HEK293 (cell line): ENCODE measurements around the gene NAV3.

ENCODE experiments used
- CTCF ChIA-PET: fragments of 350-600 bp; formaldehyde crosslinking; extraction: SDS; loops from one replicate; lab custom pipeline; 2021; ENCODE audit warnings: antibody characterized with exemption; lab: Yijun Ruan, JAX
- POLR2A ChIA-PET: fragments of 300-600 bp; formaldehyde crosslinking; extraction: SDS; loops from one replicate; lab custom pipeline; 2020; ENCODE audit warnings: antibody characterized with exemption, inconsistent platforms; lab: Yijun Ruan, JAX
- H3K27ac ChIP-seq: fragments of 200-500 bp; sonication (Bioruptor generic); 2 replicates; pipeline ENCODE4 v1.5.1; 2014; ENCODE audit warnings: low read depth, low read length, control low read depth, inconsistent platforms; ENCODE audit errors: extremely low read depth
- H3K36me3 ChIP-seq, 2 experiments: fragments of 200-500 bp in 1 of 2; sonication (Bioruptor generic) in 1 of 2; 1 replicate in 1 of 2; 2 replicates in 1 of 2; pipeline ENCODE4 v1.5.1; 2014 to 2017; ENCODE audit warnings: inconsistent platforms in 2 of 2, low read length in 2 of 2; ENCODE audit not compliant: control insufficient read depth in 2 of 2, insufficient read depth in 1 of 2
- H3K4me1 ChIP-seq: fragments of 200-500 bp; sonication (Bioruptor generic); 2 replicates; pipeline ENCODE4 v1.5.1; 2014; ENCODE audit warnings: mild to moderate bottlenecking, low read length, inconsistent platforms; ENCODE audit not compliant: control insufficient read depth, insufficient read depth
- H3K4me3 ChIP-seq: 2 replicates; pipeline ENCODE4 v1.5.1; 2011; ENCODE audit warnings: low read depth, mild to moderate bottlenecking, control low read depth, low read length, moderate library complexity
- H3K9me3 ChIP-seq: fragments of 200-500 bp; sonication (Bioruptor generic); 2 replicates; pipeline ENCODE4 v1.5.1; 2014; ENCODE audit warnings: low read depth, low read length, inconsistent platforms; ENCODE audit not compliant: control insufficient read depth, insufficient read depth
- GLIS2 ChIP-seq: fragments of 450-650 bp; formaldehyde crosslinking; IDR thresholded peaks from 2 replicates; pipeline ENCODE4 v1.5.1; 2016; ENCODE audit warnings: missing biosample characterization, missing genetic modification characterization
- MZF1 ChIP-seq: fragments of 450-650 bp; formaldehyde crosslinking; IDR thresholded peaks from 2 replicates; pipeline ENCODE4 v1.5.1; 2017; ENCODE audit warnings: missing biosample characterization, missing genetic modification characterization, borderline replicate concordance
- OSR2 ChIP-seq: fragments of 450-650 bp; formaldehyde crosslinking; IDR thresholded peaks from 2 replicates; pipeline ENCODE4 v1.5.1; 2016; ENCODE audit warnings: missing biosample characterization, missing genetic modification characterization
- OVOL3 ChIP-seq: fragments of 450-650 bp; formaldehyde crosslinking; IDR thresholded peaks from 2 replicates; pipeline ENCODE4 v1.5.1; 2016; ENCODE audit warnings: missing biosample characterization, missing genetic modification characterization
- PRDM1 ChIP-seq: fragments of 450-650 bp; formaldehyde crosslinking; IDR thresholded peaks from 2 replicates; pipeline ENCODE4; 2016; ENCODE audit warnings: missing biosample characterization, missing genetic modification characterization
- ZBTB1 ChIP-seq: fragments of 450-650 bp; formaldehyde crosslinking; IDR thresholded peaks from 2 replicates; pipeline ENCODE4 v1.5.1; 2016; ENCODE audit warnings: missing biosample characterization, missing genetic modification characterization
- ZBTB48 ChIP-seq: fragments of 450-650 bp; formaldehyde crosslinking; IDR thresholded peaks from 2 replicates; pipeline ENCODE4 v1.5.1; 2016; ENCODE audit warnings: missing biosample characterization, missing genetic modification characterization
- ZFP69B ChIP-seq: fragments of 450-650 bp; formaldehyde crosslinking; IDR thresholded peaks from 2 replicates; pipeline ENCODE4 v1.5.1; 2016; ENCODE audit warnings: missing biosample characterization, missing genetic modification characterization
- ZNF112 ChIP-seq: fragments of 450-650 bp; formaldehyde crosslinking; IDR thresholded peaks from 2 replicates; pipeline ENCODE4 v1.5.0; 2017; ENCODE audit warnings: missing biosample characterization, missing genetic modification characterization
- ZNF140 ChIP-seq: fragments of 450-650 bp; formaldehyde crosslinking; IDR thresholded peaks from 2 replicates; pipeline ENCODE4 v1.5.1; 2016; ENCODE audit warnings: missing biosample characterization, missing genetic modification characterization
- ZNF155 ChIP-seq: fragments of 450-650 bp; formaldehyde crosslinking; IDR thresholded peaks from 2 replicates; pipeline ENCODE4 v1.5.1; 2016; ENCODE audit warnings: missing biosample characterization, missing genetic modification characterization
- ZNF169 ChIP-seq: fragments of 450-650 bp; formaldehyde crosslinking; IDR thresholded peaks from 2 replicates; pipeline ENCODE4 v1.5.1; 2016; ENCODE audit warnings: missing biosample characterization, missing genetic modification characterization
- ZNF175 ChIP-seq: fragments of 450-650 bp; formaldehyde crosslinking; IDR thresholded peaks from 2 replicates; pipeline ENCODE4 v1.5.1; 2016; ENCODE audit warnings: missing biosample characterization, missing genetic modification characterization
- ZNF202 ChIP-seq: fragments of 450-650 bp; formaldehyde crosslinking; IDR thresholded peaks from 2 replicates; pipeline ENCODE4 v1.5.1; 2016; ENCODE audit warnings: missing biosample characterization, missing genetic modification characterization, borderline replicate concordance
- ZNF239 ChIP-seq: fragments of 450-650 bp; formaldehyde crosslinking; IDR thresholded peaks from 2 replicates; pipeline ENCODE4 v1.5.1; 2016; ENCODE audit warnings: missing biosample characterization, missing genetic modification characterization
- ZNF280D ChIP-seq: fragments of 450-650 bp; formaldehyde crosslinking; IDR thresholded peaks from 2 replicates; pipeline ENCODE4 v1.5.1; 2016; ENCODE audit warnings: missing biosample characterization, missing genetic modification characterization
- ZNF302 ChIP-seq: fragments of 450-650 bp; formaldehyde crosslinking; IDR thresholded peaks from 2 replicates; pipeline ENCODE4 v1.5.1; 2016; ENCODE audit warnings: missing biosample characterization, missing genetic modification characterization, low read depth
- ZNF362 ChIP-seq: fragments of 450-650 bp; formaldehyde crosslinking; IDR thresholded peaks from 2 replicates; pipeline ENCODE4 v1.5.1; 2016; ENCODE audit warnings: missing biosample characterization, missing genetic modification characterization
- ZNF449 ChIP-seq: fragments of 450-650 bp; formaldehyde crosslinking; IDR thresholded peaks from 2 replicates; pipeline ENCODE4 v1.5.1; 2017; ENCODE audit warnings: missing biosample characterization, mild to moderate bottlenecking, missing genetic modification characterization, moderate library complexity
- ZNF473 ChIP-seq: fragments of 450-650 bp; formaldehyde crosslinking; IDR thresholded peaks from 2 replicates; pipeline ENCODE4 v1.5.1; 2017; ENCODE audit warnings: missing biosample characterization, missing genetic modification characterization
- ZNF521 ChIP-seq: fragments of 450-650 bp; formaldehyde crosslinking; IDR thresholded peaks from 2 replicates; pipeline ENCODE4 v1.5.1; 2017; ENCODE audit warnings: missing biosample characterization, mild to moderate bottlenecking, missing genetic modification characterization
- ZNF585B ChIP-seq: fragments of 450-650 bp; formaldehyde crosslinking; IDR thresholded peaks from 2 replicates; pipeline ENCODE4 v1.5.1; 2016; ENCODE audit warnings: missing biosample characterization, missing genetic modification characterization
- ZNF707 ChIP-seq: fragments of 450-650 bp; formaldehyde crosslinking; IDR thresholded peaks from 2 replicates; pipeline ENCODE4 v1.5.1; 2016; ENCODE audit warnings: missing biosample characterization, missing genetic modification characterization
- ZNF76 ChIP-seq: fragments of 450-650 bp; formaldehyde crosslinking; IDR thresholded peaks from 2 replicates; pipeline ENCODE4; 2016; ENCODE audit warnings: low read depth, missing biosample characterization, missing genetic modification characterization, borderline replicate concordance
- ZNF791 ChIP-seq: fragments of 450-650 bp; formaldehyde crosslinking; IDR thresholded peaks from 2 replicates; pipeline ENCODE4 v1.5.1; 2016; ENCODE audit warnings: missing biosample characterization, missing genetic modification characterization
- ZNF837 ChIP-seq: fragments of 450-650 bp; formaldehyde crosslinking; IDR thresholded peaks from 2 replicates; pipeline ENCODE4 v1.5.1; 2016; ENCODE audit warnings: missing biosample characterization, missing genetic modification characterization

The NAV3 gene

GRCh38 chr12:78040111-78040510 lies 209.4 kb downstream of the NAV3 start:
- Histone ChIP-seq H3K9me3 (no peaks in the 10 kb centered on the region), H3K4me1 (no peaks in the 10 kb centered on the region), H3K27ac (no peak overlapping the region), H3K36me3 (no peaks in the 10 kb centered on the region), H3K4me3 (no peak overlapping the region)
- ChIA-PET CTCF (no interaction called here), POLR2A (no interaction called here)
- TF ChIP-seq ZBTB1 (tag by site-specific recombination) (no peak), ZNF302 (tag by site-specific recombination) (no peak), ZNF521 (no peak), ZNF202 (no peak), PRDM1 (tag by site-specific recombination) (no peak), ZNF473 (tag by site-specific recombination) (no peak), ZNF585B (no peak), ZNF155 (no peak), ZNF280D (tag by site-specific recombination) (no peak), ZFP69B (tag by site-specific recombination) (no peak), OVOL3 (no peak), ZNF707 (tag by site-specific recombination) (no peak), ZNF449 (tag by site-specific recombination) (no peak), ZNF175 (tag by site-specific recombination) (no peak), ZBTB48 (tag by site-specific recombination) (no peak)

GRCh38 chr12:78050790-78051189 lies 220.1 kb downstream of the NAV3 start:
- no peaks in the 10 kb centered on the region for H3K9me3 ChIP-seq
- ChIA-PET CTCF (no interaction called here), POLR2A (no interaction called here)
- H3K4me1 ChIP-seq: no peaks in the 10 kb centered on the region
- H3K4me3 ChIP-seq: no peak overlapping the region
- H3K27ac ChIP-seq: no peak overlapping the region
- TF ChIP-seq PRDM1 (tag by site-specific recombination) (no peak), ZNF76 (no peak), ZNF169 (no peak), ZNF837 (tag by site-specific recombination) (no peak), ZNF239 (tag by site-specific recombination) (no peak), GLIS2 (tag by site-specific recombination) (no peak)
- no peaks in the 10 kb centered on the region for H3K36me3 ChIP-seq

GRCh38 chr12:78055545-78055944 lies 224.9 kb downstream of the NAV3 start:
- ChIA-PET POLR2A (no interaction called here), CTCF (no interaction called here)
- Histone ChIP-seq H3K9me3 (no peaks in the 10 kb centered on the region), H3K27ac (no peak overlapping the region), H3K36me3 (no peaks in the 10 kb centered on the region), H3K4me3 (no peak overlapping the region), H3K4me1 (no peaks in the 10 kb centered on the region; the same call in 1 of the 2 replicates)
- TF ChIP-seq MZF1 (tag by site-specific recombination) (no peak), ZNF791 (tag by site-specific recombination) (no peak), ZNF112 (no peak), OSR2 (no peak), ZNF362 (tag by site-specific recombination) (no peak), ZNF239 (tag by site-specific recombination) (no peak), ZNF140 (tag by site-specific recombination) (no peak)
